Left ventricle myocardium inferior (tissue), 1 donor: Measurements from ENCODE around the gene RAPGEF4. TPM values are rescaled to one million over a fixed set of nuclear protein-coding genes. Genes with fewer than 3 reads are reported as not detected.

Experiments
- DNase-seq: peaks from one replicate; pipeline ENCODE4 v3.0.0-alpha.2; 2020
- H3K27ac ChIP-seq: fragments of 200-600 bp; replicated peaks from 2 replicates; pipeline ENCODE4 v1.8.0; 2021
- H3K27me3 ChIP-seq: fragments of 200-600 bp; 2 replicates; pipeline ENCODE4 v1.8.0; 2021; ENCODE audit warnings: low read depth
- H3K36me3 ChIP-seq: fragments of 200-600 bp; 2 replicates; pipeline ENCODE4 v1.8.0; 2021
- H3K4me1 ChIP-seq: fragments of 200-600 bp; 2 replicates; pipeline ENCODE4 v1.8.0; 2021
- H3K4me3 ChIP-seq: fragments of 200-600 bp; 2 replicates; pipeline ENCODE4 v1.8.0; 2021; ENCODE audit warnings: mild to moderate bottlenecking, moderate library complexity
- H3K9me3 ChIP-seq: fragments of 200-600 bp; replicated peaks from 2 replicates; pipeline ENCODE4 v1.8.0; 2021
- CTCF ChIP-seq: fragments of 200-600 bp; IDR thresholded peaks from 2 replicates; pipeline ENCODE4 v1.8.0; 2021; ENCODE audit warnings: antibody characterized with exemption, mild to moderate bottlenecking, borderline replicate concordance
- intact Hi-C: fragments of 100-400 bp; cut with micrococcal nuclease; formaldehyde crosslinking; loops from one replicate; pipeline ENCODE4 v1.11.0; 2022
- total RNA-seq: library from RNA; stranded (reverse); fragmentation: NEBNext Ultra II Directional; extraction: Animal tissue kit (Norgen Biotek cat#: 25700); gene quantifications from one replicate; pipeline ENCODE4 v1.2.1, GENCODE V29; 2021
- donor health status: DM: no; HTN: yes; CAD: no; lungs with severe emphysema.

Gene RAPGEF4
- total RNA-seq, 1 donor from 2014 or later = 3.7 TPM

- peak; percentile 44 for TF ChIP-seq CTCF
- Histone ChIP-seq H3K27me3 (no peaks in the 10 kb centered on the region), H3K4me3 (no peak overlapping the region), H3K9me3 (no peaks in the 10 kb centered on the region), H3K4me1 (peaks cover 9% of the 10 kb centered on the region), H3K27ac (no peak overlapping the region), H3K36me3 (no peaks in the 10 kb centered on the region)
- DNase-seq = no peak
- intact Hi-C loops = no loop called here
Observed at GRCh38 chr2:172977270-172978062, 241.8 kb downstream of the RAPGEF4 start.

GRCh38 chr2:172978063-172978383, 242.4 kb downstream of the RAPGEF4 start:
- TF ChIP-seq CTCF = no peak
- no peak for DNase-seq
- H3K27me3 ChIP-seq = no peaks in the 10 kb centered on the region
- H3K4me1 ChIP-seq = peaks cover 9% of the 10 kb centered on the region
- intact Hi-C loops = no loop called here
- no peak overlapping the region for H3K4me3 ChIP-seq
- no peaks in the 10 kb centered on the region for H3K36me3 ChIP-seq
- no peaks in the 10 kb centered on the region for H3K9me3 ChIP-seq
- H3K27ac ChIP-seq = no peak overlapping the region

- DNase-seq = peak; percentile 31
- TF ChIP-seq CTCF = no peak
- intact Hi-C loops = no loop called here
Observed at GRCh38 chr2:172985139-172985892, 249.7 kb downstream of the RAPGEF4 start.

GRCh38 chr2:172986040-172986439, 250.4 kb downstream of the RAPGEF4 start:
- no peak for DNase-seq
- intact Hi-C loops = no loop called here
- no peaks in the 10 kb centered on the region for H3K9me3 ChIP-seq
- H3K36me3 ChIP-seq = peaks cover 18% of the 10 kb centered on the region
- peak overlapping the region; percentile 64 for H3K27ac ChIP-seq
- TF ChIP-seq CTCF = no peak
- H3K4me3 ChIP-seq = no peak overlapping the region
- H3K27me3 ChIP-seq = no peaks in the 10 kb centered on the region
- peaks cover 18% of the 10 kb centered on the region for H3K4me1 ChIP-seq

More at GRCh38 chr2:172985139-172985892, 249.7 kb downstream of the RAPGEF4 start:
- peak overlapping the region; percentile 64 for H3K27ac ChIP-seq
- H3K9me3 ChIP-seq = no peaks in the 10 kb centered on the region
- H3K27me3 ChIP-seq = no peaks in the 10 kb centered on the region
- H3K36me3 ChIP-seq = peaks cover 13% of the 10 kb centered on the region
- no peak overlapping the region for H3K4me3 ChIP-seq
- peaks cover 18% of the 10 kb centered on the region for H3K4me1 ChIP-seq

- no peak for TF ChIP-seq CTCF
- H3K4me1 ChIP-seq = peaks cover 18% of the 10 kb centered on the region
- no peaks in the 10 kb centered on the region for H3K9me3 ChIP-seq
- H3K4me3 ChIP-seq = no peak overlapping the region
- peaks cover 22% of the 10 kb centered on the region for H3K36me3 ChIP-seq
- no peak overlapping the region for H3K27ac ChIP-seq
- H3K27me3 ChIP-seq = no peaks in the 10 kb centered on the region
- DNase-seq = no peak
- intact Hi-C loops = no loop called here
Observed at GRCh38 chr2:172988728-172989127, 253.1 kb downstream of the RAPGEF4 start.
